ENCODE results near the gene VASP.

Gene VASP

DNA sequence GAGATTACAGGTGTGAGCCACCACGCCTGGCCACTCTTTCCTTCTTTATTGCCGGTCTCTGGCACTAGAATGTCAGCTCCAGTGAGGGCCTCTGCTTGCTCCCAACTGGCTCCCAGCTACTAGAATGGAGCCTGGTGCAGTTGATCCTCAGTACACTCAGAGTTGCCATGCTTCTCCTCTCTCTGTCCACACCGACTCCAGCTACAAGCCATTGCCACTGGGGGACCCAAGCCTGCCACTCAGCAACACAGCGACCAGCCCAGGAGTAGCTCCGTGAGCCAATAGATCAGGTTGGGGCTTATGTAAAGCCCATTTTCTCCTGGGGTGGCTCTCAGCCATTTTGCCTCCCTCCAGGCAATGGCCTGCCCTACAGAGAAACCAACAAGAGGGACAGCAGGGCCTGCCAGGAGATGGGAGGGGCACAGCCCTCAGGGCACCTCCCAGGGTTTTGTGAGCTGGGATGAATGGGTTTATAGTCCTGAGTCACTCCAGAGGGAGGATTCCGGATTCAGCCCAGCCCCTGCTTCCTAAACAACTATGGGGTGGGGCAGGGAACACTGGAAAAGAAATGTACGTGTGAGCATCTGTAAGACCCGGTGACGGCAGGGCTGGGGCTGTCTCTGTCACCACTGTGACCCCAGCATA lies 40.8 kb downstream of the VASP start:
- peak; percentile 61 for DNase-seq (ENCODE audit: insufficient read length, low spot score)
- no peak for TF ChIP-seq POLR2A (IDR thresholded peaks at IDR 0.05; ENCODE audit: low read depth, low read length)
- FAIRE-seq: no peak

DNA sequence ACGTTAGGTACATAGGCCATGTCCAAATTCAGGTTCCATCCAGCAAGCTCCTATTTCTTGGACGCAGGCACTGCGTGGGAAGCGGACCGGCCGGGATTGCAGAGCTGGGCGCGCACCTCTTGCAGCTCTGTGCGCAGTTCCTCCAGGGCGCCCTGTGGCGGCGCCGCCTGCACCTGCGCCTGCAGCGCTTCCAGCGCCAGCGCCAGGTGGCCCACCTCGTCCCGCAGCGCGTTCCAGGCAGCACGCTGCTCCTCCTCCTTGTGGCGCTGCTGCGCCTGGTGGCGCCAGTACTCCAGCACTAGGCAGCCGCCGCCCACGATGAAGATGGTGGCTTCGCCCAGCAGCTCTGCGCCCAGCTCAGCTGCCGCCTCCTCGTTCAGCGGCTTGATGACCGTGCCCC lies 46.2 kb downstream of the VASP start:
- FAIRE-seq (no peak), DNase-seq (ENCODE audit: insufficient read length, low spot score) (no peak)
- TF ChIP-seq POLR2A (IDR thresholded peaks at IDR 0.05; ENCODE audit: low read depth, low read length): no peak

DNA sequence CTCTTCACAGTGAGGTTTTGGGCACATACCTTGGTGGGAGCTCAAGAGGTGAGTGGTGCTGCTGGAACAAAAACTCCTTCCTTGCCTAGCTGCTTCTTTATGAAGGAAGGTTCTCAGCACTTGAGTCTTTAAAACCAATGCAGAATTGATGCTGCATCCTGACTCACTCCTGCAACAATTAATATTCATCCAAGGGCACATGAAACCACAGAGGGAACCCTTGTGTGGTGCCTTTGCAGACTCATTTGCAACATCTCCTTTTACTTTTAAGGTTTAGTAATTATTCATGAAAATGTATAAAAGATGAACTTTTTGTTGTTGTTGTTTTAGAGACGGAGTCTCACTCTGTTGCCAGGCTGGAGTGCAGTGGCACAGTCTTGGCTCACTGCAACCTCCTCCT lies 47.2 kb downstream of the VASP start:
- FAIRE-seq: no peak

DNA sequence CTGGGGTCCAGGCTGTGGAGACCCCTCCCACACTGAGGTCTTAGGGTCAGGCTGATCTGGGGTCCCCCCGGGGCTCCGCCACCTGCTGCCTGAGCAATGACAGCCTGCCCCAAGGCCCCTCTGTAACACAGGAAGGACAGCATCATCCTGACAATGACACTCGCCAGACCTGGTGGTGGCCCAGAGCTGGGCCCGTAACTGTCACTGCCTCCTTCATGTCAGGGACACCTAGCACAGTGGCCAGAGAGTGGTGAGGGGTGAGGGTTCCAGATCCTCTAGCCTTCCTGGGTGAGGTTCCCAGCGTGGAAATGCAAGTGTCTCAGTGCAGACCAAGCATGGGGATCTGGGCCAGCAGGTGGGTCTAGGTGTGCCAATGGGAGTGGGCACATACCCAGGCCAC lies 49.6 kb downstream of the VASP start:
- FAIRE-seq: no peak
- TF ChIP-seq POLR2A (IDR thresholded peaks at IDR 0.05; ENCODE audit: low read depth, low read length): no peak
- DNase-seq (ENCODE audit: insufficient read length, low spot score): no peak

More for the DNA sequence above, 47.2 kb downstream of the VASP start:
- DNase-seq (ENCODE audit: insufficient read length, low spot score): no peak
- no peak for TF ChIP-seq POLR2A (IDR thresholded peaks at IDR 0.05; ENCODE audit: low read depth, low read length)

DNA sequence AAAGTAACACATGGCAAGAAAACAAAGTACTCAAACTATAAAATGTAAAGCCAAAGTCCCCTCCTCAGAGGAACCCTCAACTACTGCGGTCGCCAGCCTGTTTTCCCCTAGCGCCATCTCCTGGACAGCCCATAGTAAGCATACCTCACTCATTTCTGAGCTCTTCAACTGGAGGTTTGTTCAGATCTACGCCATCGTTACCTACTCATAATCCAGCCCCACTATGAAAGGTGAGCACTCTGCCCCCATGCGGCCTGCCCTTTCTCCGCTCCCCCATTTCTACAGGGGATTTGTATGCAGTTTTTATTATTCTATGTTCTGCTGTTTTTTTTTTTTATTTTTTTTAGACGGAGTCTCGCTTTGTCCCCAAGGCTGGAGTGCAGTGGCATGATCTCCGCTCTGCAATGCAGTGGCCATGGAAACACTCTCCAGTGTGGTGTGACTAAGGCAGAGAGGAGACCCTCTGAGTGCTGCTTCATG lies 51.2 kb downstream of the VASP start:
- FAIRE-seq (no peak), DNase-seq (ENCODE audit: insufficient read length, low spot score) (no peak)
- no peak for TF ChIP-seq POLR2A (IDR thresholded peaks at IDR 0.05; ENCODE audit: low read depth, low read length)

DNA sequence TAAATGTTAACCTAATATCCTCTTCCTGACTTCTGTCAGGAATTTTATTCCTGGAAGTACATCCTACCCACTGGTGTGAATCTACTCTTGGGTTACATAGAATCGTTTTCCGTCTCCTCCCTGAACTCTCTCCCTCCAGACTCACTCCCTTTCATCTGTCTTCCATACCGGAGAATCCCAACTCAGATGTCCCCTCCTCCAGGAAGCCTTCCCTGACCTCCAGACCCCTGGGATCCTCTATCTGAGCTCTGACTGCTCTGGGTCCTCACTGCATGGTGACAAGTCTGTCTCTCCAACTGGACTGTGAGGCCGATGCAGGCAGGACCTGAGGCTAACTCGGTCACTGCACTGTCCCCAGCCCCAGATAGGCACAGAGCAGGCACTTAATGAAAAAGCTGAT lies 52.8 kb downstream of the VASP start:
- FAIRE-seq (no peak), DNase-seq (ENCODE audit: insufficient read length, low spot score) (no peak)
- TF ChIP-seq POLR2A (IDR thresholded peaks at IDR 0.05; ENCODE audit: low read depth, low read length): no peak

DNA sequence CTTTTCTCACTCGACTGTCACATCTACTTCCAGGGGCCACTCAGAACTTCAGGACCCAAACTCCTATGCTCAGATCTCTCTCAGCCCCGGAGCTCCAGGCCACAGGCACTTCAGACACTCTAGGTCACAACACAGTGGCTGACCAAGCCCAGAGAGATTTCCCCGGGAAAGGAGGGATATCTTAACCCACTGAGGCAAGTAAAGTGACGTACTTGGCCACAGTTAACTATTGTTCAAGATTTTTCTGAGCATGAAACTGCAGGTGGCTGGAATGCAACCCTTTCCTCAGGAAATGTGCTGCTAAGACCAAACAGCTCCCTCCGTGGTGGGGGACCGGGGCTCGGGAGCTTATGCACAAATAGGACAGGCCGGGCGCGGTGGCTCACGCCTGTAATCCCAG lies 53.4 kb downstream of the VASP start:
- TF ChIP-seq POLR2A (IDR thresholded peaks at IDR 0.05; ENCODE audit: low read depth, low read length): no peak
- FAIRE-seq: no peak
- DNase-seq (ENCODE audit: insufficient read length, low spot score): no peak

DNA sequence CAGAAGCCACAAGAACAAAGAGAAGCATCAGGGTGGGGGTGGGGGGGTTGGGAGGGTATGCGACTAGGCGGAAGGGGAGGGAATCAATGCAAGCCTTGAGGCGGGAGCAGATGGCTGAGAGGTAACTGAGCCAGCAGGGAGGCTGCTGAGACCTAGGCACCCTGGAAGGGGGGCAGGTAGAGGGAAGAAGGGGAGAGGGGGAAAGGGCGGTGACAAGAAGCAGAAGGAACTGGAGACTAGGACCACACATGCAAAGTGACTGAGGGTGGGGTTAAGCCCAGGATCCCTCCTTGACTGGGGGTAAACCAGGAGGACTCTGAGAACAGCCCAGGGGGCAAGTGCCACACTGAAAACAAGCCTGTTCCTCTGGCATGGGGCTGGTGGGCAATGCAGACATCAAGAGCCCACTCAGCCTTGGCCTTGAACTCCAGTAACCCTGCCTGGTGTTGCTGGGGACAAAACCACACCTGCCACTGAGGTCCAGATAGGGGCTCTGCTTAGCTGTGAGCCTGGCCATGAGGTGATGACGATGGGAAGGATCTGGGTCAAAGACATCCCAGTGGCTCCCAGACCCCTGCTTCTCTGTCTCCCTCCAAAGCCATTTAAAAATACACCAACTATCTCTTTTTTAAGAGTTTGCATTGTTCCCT lies 57.0 kb downstream of the VASP start:
- no peak for TF ChIP-seq POLR2A (IDR thresholded peaks at IDR 0.05; ENCODE audit: low read depth, low read length)
- DNase-seq (ENCODE audit: insufficient read length, low spot score) (no peak), FAIRE-seq (no peak)

DNA sequence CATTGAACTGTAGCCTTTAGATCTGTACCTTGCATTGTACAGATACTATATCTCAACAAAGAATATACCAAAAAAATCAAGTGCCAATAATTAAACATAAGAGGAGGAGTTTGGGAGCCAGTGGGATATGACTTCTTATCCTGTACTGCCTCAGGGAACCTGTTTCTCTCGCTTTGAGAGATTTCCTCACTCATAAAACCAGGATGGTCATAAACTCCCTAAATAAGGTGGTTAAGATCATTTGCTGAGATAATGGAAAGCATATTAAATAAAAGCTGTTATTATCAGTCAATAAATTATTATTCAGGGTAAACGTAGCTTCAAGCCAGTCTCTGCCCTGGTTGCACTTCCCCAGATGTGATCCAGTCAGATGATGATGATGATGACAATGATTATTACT lies 60.3 kb downstream of the VASP start:
- no peak for TF ChIP-seq POLR2A (IDR thresholded peaks at IDR 0.05; ENCODE audit: low read depth, low read length)
- FAIRE-seq (no peak), DNase-seq (ENCODE audit: insufficient read length, low spot score) (no peak)

DNA sequence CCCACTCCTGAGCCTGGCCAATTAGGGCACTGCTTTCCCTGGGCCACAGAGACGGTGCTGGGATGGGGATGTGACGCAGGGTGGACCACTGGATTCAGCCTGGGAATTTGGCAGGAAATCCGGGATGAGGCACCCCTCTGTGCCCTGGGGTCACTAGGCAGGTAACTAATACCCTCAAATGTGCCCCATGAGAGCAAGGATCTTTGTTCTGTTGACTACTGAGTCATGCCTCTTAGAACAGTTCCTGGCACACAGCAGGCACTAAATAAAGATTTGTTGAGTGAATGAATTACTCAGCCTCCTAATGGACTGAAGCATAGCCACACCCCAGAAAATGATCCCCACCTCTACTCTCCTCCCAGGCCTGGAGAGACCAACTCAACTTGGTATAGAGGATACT lies 61.5 kb downstream of the VASP start:
- TF ChIP-seq POLR2A (IDR thresholded peaks at IDR 0.05; ENCODE audit: low read depth, low read length): no peak
- peak; percentile 20 for FAIRE-seq
- DNase-seq (ENCODE audit: insufficient read length, low spot score): no peak

DNA sequence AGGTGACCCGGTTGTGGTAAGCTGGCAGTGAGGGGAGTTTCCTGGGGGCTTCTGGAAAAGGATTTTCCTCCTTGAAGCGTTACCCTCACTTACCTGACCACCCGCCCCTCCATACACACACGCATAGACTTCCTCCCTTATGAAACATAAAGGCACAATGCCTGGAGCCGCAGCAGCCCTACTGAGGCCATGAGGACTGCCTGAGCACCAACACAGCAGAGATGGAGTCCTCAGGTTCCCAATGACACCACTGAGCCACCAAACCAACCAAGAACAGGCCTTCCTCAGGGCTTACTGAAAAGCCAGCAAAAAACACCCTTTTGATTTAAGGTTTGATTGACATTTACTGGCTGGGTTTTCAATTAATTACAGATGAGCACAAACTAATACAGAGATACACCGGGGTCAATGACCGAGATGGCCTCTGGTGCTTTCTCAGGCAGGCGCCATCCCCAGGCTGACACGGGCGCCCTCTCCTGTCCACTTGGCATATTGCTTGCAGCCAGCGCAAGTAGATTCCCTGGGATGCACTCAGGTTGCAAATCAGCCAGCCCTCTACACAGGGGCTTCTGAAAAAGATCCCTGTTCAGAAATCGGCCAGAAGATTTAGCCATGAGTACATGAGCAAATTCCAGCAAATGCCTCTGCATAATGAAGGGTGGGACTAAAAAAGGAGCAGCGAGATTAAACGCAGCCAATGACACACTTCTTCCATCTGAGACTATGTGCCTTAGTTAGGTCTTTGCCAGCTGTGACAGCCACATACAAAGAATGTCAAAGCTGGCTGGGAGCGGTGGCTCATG lies 62.5 kb downstream of the VASP start:
- TF ChIP-seq POLR2A (IDR thresholded peaks at IDR 0.05; ENCODE audit: low read depth, low read length): no peak
- FAIRE-seq: no peak
- DNase-seq (ENCODE audit: insufficient read length, low spot score): no peak

DNA sequence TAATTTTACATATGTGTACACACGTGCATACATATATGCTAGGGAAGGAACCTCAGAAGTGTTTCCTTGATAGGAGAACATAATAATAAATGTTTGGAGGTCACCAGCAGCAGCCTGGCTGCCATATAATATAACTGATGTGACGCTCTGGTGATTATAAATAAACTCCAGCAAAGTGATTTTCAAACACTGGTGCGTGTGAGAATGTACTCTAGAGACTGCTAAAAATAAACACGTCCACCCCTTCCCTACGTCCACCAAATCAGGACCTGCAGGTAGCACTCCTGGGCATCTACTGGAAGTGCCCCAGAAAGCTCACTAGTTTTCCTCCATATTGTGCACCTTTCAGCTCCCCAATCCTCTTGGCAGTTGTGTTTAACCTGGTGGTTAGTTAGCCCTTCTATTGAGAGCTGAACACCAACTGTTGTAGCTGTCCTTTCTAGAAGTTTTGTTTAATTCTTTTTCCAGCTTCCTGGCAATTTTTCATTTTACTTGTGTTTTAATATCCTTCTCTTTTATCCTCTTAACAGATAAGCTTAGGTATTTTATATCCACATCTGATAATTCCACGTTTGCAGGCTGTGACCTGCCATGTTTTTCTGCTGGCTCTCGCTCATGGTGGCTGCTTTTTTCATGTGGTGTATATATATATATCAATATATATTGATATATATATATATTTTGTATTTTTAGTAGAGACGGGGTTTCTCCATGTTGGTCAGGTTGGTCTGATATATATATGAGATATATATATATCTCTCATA lies 64.4 kb downstream of the VASP start:
- no peak for TF ChIP-seq POLR2A (IDR thresholded peaks at IDR 0.05; ENCODE audit: low read depth, low read length)
- no peak for FAIRE-seq
- DNase-seq (ENCODE audit: insufficient read length, low spot score): no peak

DNA sequence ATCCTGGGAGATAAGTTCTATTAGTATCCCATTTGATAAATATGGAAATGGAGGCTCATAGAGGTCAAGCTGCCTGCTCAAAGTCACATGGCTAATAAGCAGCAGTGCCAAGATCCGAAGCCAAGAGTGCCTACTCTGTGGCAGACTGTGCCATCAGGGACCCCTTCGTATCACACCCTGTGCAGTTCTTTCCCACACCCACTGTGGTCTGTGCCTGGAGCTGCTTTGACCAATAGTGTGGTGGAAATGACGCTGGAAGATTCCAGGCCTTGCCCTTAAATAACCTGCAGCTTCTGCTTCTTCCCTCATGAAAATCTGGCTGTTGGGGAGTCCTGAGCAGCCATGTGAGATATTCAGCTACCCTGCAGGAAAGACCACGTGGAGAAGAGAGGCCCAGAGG lies 67.2 kb downstream of the VASP start:
- no peak for DNase-seq (ENCODE audit: insufficient read length, low spot score)
- FAIRE-seq: no peak
- TF ChIP-seq POLR2A (IDR thresholded peaks at IDR 0.05; ENCODE audit: low read depth, low read length): no peak

DNA sequence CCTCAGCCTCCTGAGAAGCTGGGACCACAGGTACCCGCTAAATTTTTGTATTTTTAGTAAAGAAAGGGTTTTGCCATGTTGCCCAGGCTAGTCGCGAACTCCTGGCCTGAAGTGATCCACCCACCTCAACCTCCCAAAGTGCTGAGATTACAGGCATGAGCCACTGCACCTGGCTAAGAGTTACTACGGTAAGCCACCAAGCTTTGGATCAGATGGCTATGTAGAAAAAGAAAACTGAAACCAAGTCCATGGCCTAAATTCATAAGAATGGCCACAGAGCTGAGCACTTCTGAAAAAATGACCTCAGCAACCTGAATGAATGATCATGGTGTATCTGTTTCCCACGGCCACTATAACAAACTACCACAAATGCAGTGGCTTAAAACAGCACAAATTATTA lies 67.9 kb downstream of the VASP start:
- FAIRE-seq (no peak), DNase-seq (ENCODE audit: insufficient read length, low spot score) (no peak)
- no peak for TF ChIP-seq POLR2A (IDR thresholded peaks at IDR 0.05; ENCODE audit: low read depth, low read length)

All from H54 (cell line).